ENCODE results near the gene LRRC59. TPM values are rescaled to one million over a fixed set of nuclear protein-coding genes. Genes with fewer than 3 reads are reported as not detected.

The LRRC59 gene
- total RNA-seq (2021) = 177 and 178 TPM in 2 replicates
- percentile 92 among the genes with signal in this experiment for Bru-seq, nascent RNA
- BruChase-seq, experiment 1, labeled RNA remaining after a 2-hour chase = percentile 91 among the genes with signal in this experiment
- percentile 97 among the genes with signal in this experiment for BruChase-seq, experiment 2, labeled RNA remaining after a 6-hour chase
- long read RNA-seq, transcript LRRC59-201 (7 exons, 2,910 nt) = major isoform, 239 of 271 reads
- long read RNA-seq, partial matches to known transcripts = 10 of 271 reads
- long read RNA-seq, other reads (novel, unspliced or antisense) = 22 of 271 reads

GRCh38 chr17:50397111-50397918 is at the start of gene LRRC59:
Gene LRRC59 (minus strand): TSS chr17:50397523. CDS start chr17:50397317, 206 bp downstream.
- Histone ChIP-seq H3K36me3 (ENCODE audit: insufficient read depth, low read length, poor library complexity, severe bottlenecking) (peaks cover 30% of the 10 kb centered on the region), H3K9me3 (ENCODE audit: low read depth, low read length, poor library complexity, severe bottlenecking) (no peaks in the 10 kb centered on the region), H3K27me3 (replicated peaks; ENCODE audit: insufficient read depth, low read depth, low read length, poor library complexity) (no peaks in the 10 kb centered on the region), H3K4me1 (ENCODE audit: insufficient read depth, low read length, poor library complexity, severe bottlenecking) (peaks cover 10% of the 10 kb centered on the region), H3K4me3 (ENCODE audit: low read depth, low read length, poor library complexity, severe bottlenecking) (peak within 1 kb of the TSS; percentile 82), H3K27ac (ENCODE audit: low read depth, low read length, poor library complexity, severe bottlenecking) (peak within 1 kb of the TSS; percentile 83)
- TF ChIP-seq EZH2 (IDR thresholded peaks at IDR 0.05; ENCODE audit: borderline replicate concordance, low read depth, low read length, poor library complexity, severe bottlenecking) = no peak
- TF ChIP-seq, protein P1, sequence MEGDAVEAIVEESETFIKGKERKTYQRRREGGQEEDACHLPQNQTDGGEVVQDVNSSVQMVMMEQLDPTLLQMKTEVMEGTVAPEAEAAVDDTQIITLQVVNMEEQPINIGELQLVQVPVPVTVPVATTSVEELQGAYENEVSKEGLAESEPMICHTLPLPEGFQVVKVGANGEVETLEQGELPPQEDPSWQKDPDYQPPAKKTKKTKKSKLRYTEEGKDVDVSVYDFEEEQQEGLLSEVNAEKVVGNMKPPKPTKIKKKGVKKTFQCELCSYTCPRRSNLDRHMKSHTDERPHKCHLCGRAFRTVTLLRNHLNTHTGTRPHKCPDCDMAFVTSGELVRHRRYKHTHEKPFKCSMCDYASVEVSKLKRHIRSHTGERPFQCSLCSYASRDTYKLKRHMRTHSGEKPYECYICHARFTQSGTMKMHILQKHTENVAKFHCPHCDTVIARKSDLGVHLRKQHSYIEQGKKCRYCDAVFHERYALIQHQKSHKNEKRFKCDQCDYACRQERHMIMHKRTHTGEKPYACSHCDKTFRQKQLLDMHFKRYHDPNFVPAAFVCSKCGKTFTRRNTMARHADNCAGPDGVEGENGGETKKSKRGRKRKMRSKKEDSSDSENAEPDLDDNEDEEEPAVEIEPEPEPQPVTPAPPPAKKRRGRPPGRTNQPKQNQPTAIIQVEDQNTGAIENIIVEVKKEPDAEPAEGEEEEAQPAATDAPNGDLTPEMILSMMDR (conservative IDR thresholded peaks at IDR 0.05; ENCODE audit: low read depth, low read length) = peak; percentile 99
- TSS peak; percentile 30 for BruUV-seq (replicated peaks)
- ChIA-PET POLR2A (ENCODE audit: low non-redundant PET) (interaction anchor here (0.5 to 0.7 kb wide), 4 partner anchors 24 to 202 kb away, joined by 3 to 7 read pairs (median 5); no protein-coding TSS in a partner anchor), CTCF (interaction anchor here (0.6 to 2.2 kb wide), 13 partner anchors 8 to 197 kb away, joined by 3 to 17 read pairs (median 4); no protein-coding TSS in a partner anchor)
- peak; percentile 86 for DNase-seq (ENCODE audit: low spot score)
- intact Hi-C loops (cut with micrococcal nuclease; ENCODE audit: unreplicated experiment) = no loop called here

- Histone ChIP-seq H3K36me3 (ENCODE audit: insufficient read depth, low read length, poor library complexity, severe bottlenecking) (no peaks in the 10 kb centered on the region), H3K27ac (ENCODE audit: low read depth, low read length, poor library complexity, severe bottlenecking) (no peak overlapping the region), H3K27me3 (replicated peaks; ENCODE audit: insufficient read depth, low read depth, low read length, poor library complexity) (no peaks in the 10 kb centered on the region), H3K9me3 (ENCODE audit: low read depth, low read length, poor library complexity, severe bottlenecking) (no peaks in the 10 kb centered on the region), H3K4me3 (ENCODE audit: low read depth, low read length, poor library complexity, severe bottlenecking) (no peak overlapping the region), H3K4me1 (ENCODE audit: insufficient read depth, low read length, poor library complexity, severe bottlenecking) (peaks cover 14% of the 10 kb centered on the region)
- TF ChIP-seq EZH2 (IDR thresholded peaks at IDR 0.05; ENCODE audit: borderline replicate concordance, low read depth, low read length, poor library complexity, severe bottlenecking) = no peak
- TF ChIP-seq, protein P1 (conservative IDR thresholded peaks at IDR 0.05; ENCODE audit: low read depth, low read length) = no peak
- ChIA-PET POLR2A (ENCODE audit: low non-redundant PET) (no interaction called here), CTCF (no interaction called here)
- BruUV-seq (replicated peaks) = no TSS peak
- intact Hi-C loops (cut with micrococcal nuclease; ENCODE audit: unreplicated experiment) = no loop called here
- no peak for DNase-seq (ENCODE audit: low spot score)
These were observed 48.5 kb upstream of the LRRC59 start for GRCh38 chr17:50445730-50446325.

DNA sequence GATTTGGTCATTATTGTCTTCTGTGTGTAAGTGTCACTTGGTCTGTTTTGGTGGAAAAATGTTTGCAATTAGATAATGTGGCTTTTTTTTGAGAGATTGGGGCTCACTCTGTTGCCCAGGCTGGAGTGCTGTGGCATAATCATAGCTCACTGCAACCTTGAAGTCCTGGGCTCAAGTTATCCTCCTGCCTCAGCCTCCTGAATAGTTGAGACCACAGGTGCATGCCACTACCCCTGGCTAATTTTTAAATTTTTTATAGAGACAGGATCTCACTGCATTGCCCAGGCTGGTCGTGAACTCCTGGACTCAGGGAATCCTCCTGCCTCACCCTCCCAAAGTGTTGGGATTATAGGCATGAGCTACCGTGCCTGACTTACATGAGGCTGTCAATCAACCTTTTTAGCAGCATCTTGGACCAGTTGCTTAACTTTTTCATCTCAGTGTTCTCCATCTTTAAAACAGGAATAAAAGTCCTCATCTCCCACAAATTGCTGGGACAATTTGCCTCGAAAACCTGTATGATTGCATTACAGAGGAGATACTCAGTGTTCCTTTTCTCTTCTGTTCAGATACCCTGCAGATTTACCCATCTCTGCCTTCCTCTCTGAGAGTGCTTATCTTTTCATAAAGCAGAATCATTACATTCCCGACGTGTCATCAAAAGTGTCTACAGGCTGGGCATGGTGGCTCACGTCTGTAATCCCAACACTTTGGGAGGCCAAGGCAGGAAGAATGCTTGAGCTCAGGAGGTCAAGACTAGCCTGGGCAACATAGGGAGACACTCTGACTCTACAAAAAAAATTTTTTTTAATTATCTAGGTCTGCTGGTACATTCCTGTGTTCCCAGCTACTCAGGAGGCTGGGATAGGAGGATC is 47.8 kb upstream of the LRRC59 start:
- CTCF ChIA-PET = no interaction called here
- POLR2A ChIA-PET (ENCODE audit: low non-redundant PET) = no interaction called here
- intact Hi-C loops (cut with micrococcal nuclease; ENCODE audit: unreplicated experiment) = no loop called here

More for the DNA sequence above, 47.8 kb upstream of the LRRC59 start:
- TF ChIP-seq, protein P1 (conservative IDR thresholded peaks at IDR 0.05; ENCODE audit: low read depth, low read length) = no peak
- no peak for TF ChIP-seq EZH2 (IDR thresholded peaks at IDR 0.05; ENCODE audit: borderline replicate concordance, low read depth, low read length, poor library complexity, severe bottlenecking)
- peaks cover 14% of the 10 kb centered on the region for H3K4me1 ChIP-seq (ENCODE audit: insufficient read depth, low read length, poor library complexity, severe bottlenecking)
- BruUV-seq (replicated peaks) = no TSS peak
- no peaks in the 10 kb centered on the region for H3K9me3 ChIP-seq (ENCODE audit: low read depth, low read length, poor library complexity, severe bottlenecking)
- no peak overlapping the region for H3K27ac ChIP-seq (ENCODE audit: low read depth, low read length, poor library complexity, severe bottlenecking)
- H3K4me3 ChIP-seq (ENCODE audit: low read depth, low read length, poor library complexity, severe bottlenecking) = no peak overlapping the region
- H3K27me3 ChIP-seq (replicated peaks; ENCODE audit: insufficient read depth, low read depth, low read length, poor library complexity) = no peaks in the 10 kb centered on the region
- DNase-seq (ENCODE audit: low spot score) = no peak
- no peaks in the 10 kb centered on the region for H3K36me3 ChIP-seq (ENCODE audit: insufficient read depth, low read length, poor library complexity, severe bottlenecking)

All from A673 (cell line).